Osteoblast (primary cell): ENCODE measurements around the gene C5orf24. TPM values are rescaled to one million over a fixed set of nuclear protein-coding genes. Genes with fewer than 3 reads are reported as not detected.
"Not testable (repeated sequence)": the region's sequence is repeated elsewhere in the genome, so short reads cannot be mapped to it uniquely, and the experiment has no call there.

Experiments
- DNase-seq: peaks from one replicate; pipeline ENCODE4 v3.0.0; 2011; ENCODE audit warnings: low spot score, mixed read lengths; ENCODE audit not compliant: insufficient read length; ENCODE audit errors: missing footprints
- H2AFZ ChIP-seq: 2 replicates; pipeline ENCODE4 v1.6.0; 2011; ENCODE audit warnings: mild to moderate bottlenecking, low read length
- H3K27ac ChIP-seq: 2 replicates; pipeline ENCODE4 v1.5.1; 2011; ENCODE audit warnings: mild to moderate bottlenecking, low read depth, low read length, moderate library complexity
- H3K27me3 ChIP-seq: 2 replicates; pipeline ENCODE4 v1.6.0; 2012; ENCODE audit warnings: mild to moderate bottlenecking, control low read depth, inconsistent platforms, low read length, moderate library complexity; ENCODE audit not compliant: insufficient read depth
- H3K36me3 ChIP-seq: 2 replicates; pipeline ENCODE4 v1.5.1; 2011; ENCODE audit warnings: mild to moderate bottlenecking, low read length, control low read depth, moderate library complexity; ENCODE audit not compliant: insufficient read depth
- H3K4me1 ChIP-seq: 2 replicates; pipeline ENCODE4 v1.5.1; 2011; ENCODE audit warnings: mild to moderate bottlenecking, low read length, control low read depth, moderate library complexity; ENCODE audit not compliant: insufficient read depth
- H3K4me2 ChIP-seq: 2 replicates; pipeline ENCODE4 v1.6.0; 2011; ENCODE audit warnings: mild to moderate bottlenecking, low read length; ENCODE audit not compliant: insufficient read depth
- H3K4me3 ChIP-seq: fragments of 200-600 bp; sonication (generic); 3 replicates; pipeline ENCODE4 v1.5.1; 2012; ENCODE audit warnings: mild to moderate bottlenecking, low read length, inconsistent platforms; ENCODE audit not compliant: insufficient read depth
- H3K79me2 ChIP-seq: 2 replicates; pipeline ENCODE4 v1.6.0; 2012; ENCODE audit warnings: mild to moderate bottlenecking, low read length, control low read depth, inconsistent platforms; ENCODE audit not compliant: insufficient read depth
- H3K9me3 ChIP-seq: 2 replicates; pipeline ENCODE4 v1.5.1; 2011; ENCODE audit warnings: low read depth, low read length, control low read depth
- H4K20me1 ChIP-seq: 2 replicates; pipeline ENCODE4 v1.6.0; 2012; ENCODE audit warnings: mild to moderate bottlenecking, low read length, control low read depth; ENCODE audit not compliant: insufficient read depth
- total RNA-seq: library from RNA; depleted of rRNA; stranded (reverse); fragments of >200 nt; gene quantifications from 2 replicates; pipeline ENCODE4 v1.2.3, GENCODE V29; 2012
- TF ChIP-seq, protein P1 (sequence below): IDR thresholded peaks from 2 replicates; pipeline ENCODE4 v1.5.1; 2011; ENCODE audit warnings: mild to moderate bottlenecking, low read depth, low read length, moderate library complexity; ENCODE audit errors: extremely low read depth

The C5orf24 gene
- total RNA-seq, 1 donor = 46.3 TPM

DNA sequence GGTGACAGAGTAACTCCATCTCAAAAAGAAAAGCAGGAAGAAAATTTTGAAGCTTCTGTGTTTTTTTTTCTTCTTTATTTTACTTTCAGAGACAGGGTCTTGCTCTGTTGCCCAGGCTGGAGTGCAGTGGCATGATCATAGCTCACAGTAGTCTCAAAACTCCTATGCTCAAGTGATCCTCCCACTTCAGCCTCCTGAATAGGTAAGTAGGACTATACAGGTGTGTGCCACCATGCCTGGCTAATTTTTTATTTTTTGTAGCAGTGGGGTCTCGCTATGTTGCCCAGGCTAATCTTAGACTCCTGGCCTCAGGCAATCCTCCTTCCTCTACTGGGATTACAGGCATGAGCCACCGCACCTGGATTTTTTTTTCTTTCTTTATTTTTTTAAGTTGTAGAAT lies 10.1 kb upstream of the C5orf24 start:
- H3K27me3 ChIP-seq = no peaks in the 10 kb centered on the region
- peaks cover 19% of the 10 kb centered on the region for H3K36me3 ChIP-seq
- no peaks in the 10 kb centered on the region for H3K9me3 ChIP-seq
- H2AFZ ChIP-seq = no peak overlapping the region
- peaks cover 13% of the 10 kb centered on the region for H3K4me1 ChIP-seq
- no peak for DNase-seq
- H3K27ac ChIP-seq = no peak overlapping the region
- TF ChIP-seq, protein P1, sequence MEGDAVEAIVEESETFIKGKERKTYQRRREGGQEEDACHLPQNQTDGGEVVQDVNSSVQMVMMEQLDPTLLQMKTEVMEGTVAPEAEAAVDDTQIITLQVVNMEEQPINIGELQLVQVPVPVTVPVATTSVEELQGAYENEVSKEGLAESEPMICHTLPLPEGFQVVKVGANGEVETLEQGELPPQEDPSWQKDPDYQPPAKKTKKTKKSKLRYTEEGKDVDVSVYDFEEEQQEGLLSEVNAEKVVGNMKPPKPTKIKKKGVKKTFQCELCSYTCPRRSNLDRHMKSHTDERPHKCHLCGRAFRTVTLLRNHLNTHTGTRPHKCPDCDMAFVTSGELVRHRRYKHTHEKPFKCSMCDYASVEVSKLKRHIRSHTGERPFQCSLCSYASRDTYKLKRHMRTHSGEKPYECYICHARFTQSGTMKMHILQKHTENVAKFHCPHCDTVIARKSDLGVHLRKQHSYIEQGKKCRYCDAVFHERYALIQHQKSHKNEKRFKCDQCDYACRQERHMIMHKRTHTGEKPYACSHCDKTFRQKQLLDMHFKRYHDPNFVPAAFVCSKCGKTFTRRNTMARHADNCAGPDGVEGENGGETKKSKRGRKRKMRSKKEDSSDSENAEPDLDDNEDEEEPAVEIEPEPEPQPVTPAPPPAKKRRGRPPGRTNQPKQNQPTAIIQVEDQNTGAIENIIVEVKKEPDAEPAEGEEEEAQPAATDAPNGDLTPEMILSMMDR = no peak
- no peaks in the 10 kb centered on the region for H4K20me1 ChIP-seq
- H3K4me2 ChIP-seq = no peak overlapping the region
- H3K4me3 ChIP-seq = no peak overlapping the region
- no peaks in the 10 kb centered on the region for H3K79me2 ChIP-seq

DNA sequence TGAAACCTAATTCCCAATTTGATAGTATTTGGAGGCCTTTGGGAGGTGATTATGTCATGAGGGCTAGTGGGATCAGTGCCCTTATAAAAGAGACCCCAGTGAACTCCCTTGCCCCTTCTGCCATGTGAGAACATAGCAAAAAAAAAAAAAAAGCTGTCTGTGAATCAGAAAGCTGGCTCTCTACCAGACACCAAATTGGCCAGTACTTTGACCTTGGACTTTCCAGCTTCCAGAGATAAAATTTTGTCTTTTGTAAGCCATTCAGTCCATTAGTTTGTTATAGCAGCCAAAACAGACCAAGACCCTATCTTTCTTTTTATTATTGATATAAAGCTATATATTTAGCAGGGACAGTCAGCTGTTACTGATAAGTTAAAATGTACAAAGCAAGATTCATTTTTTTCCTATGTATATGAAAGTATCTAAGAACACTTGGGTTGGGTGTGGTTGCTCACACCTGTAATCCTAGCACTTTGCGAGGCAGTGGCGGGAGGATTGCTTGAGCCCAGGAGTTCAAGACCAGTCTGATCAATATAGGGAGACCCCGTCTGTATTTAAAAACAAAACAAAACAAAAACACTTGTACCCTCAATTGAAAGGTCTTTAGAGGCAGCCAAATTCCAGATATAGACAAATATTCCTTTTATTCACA lies 8.1 kb upstream of the C5orf24 start:
- H2AFZ ChIP-seq = no peak overlapping the region
- H4K20me1 ChIP-seq = no peaks in the 10 kb centered on the region
- peaks cover 19% of the 10 kb centered on the region for H3K36me3 ChIP-seq
- H3K79me2 ChIP-seq = no peaks in the 10 kb centered on the region
- no peak overlapping the region for H3K4me2 ChIP-seq
- DNase-seq = peak; percentile 64
- no peaks in the 10 kb centered on the region for H3K27me3 ChIP-seq
- peaks cover 20% of the 10 kb centered on the region for H3K4me1 ChIP-seq
- H3K27ac ChIP-seq = no peak overlapping the region
- TF ChIP-seq, protein P1 = no peak
- no peaks in the 10 kb centered on the region for H3K9me3 ChIP-seq
- no peak overlapping the region for H3K4me3 ChIP-seq

GRCh38 chr5:134838361-134838760 lies 7.4 kb upstream of the C5orf24 start:
- H3K9me3 ChIP-seq, H4K20me1 ChIP-seq, H3K27ac ChIP-seq, H2AFZ ChIP-seq, H3K4me2 ChIP-seq, H3K79me2 ChIP-seq, H3K4me3 ChIP-seq, H3K27me3 ChIP-seq: not testable (repeated sequence)
- peaks cover 27% of the 10 kb centered on the region for H3K4me1 ChIP-seq
- DNase-seq = peak; percentile 22
- peaks cover 19% of the 10 kb centered on the region for H3K36me3 ChIP-seq

- Histone ChIP-seq H3K4me2 (no peak overlapping the region), H3K79me2 (no peaks in the 10 kb centered on the region), H3K36me3 (peaks cover 15% of the 10 kb centered on the region), H2AFZ (no peak overlapping the region), H3K27me3 (no peaks in the 10 kb centered on the region), H3K4me3 (no peak overlapping the region), H4K20me1 (no peaks in the 10 kb centered on the region), H3K27ac (no peak overlapping the region), H3K4me1 (peaks cover 31% of the 10 kb centered on the region), H3K9me3 (no peaks in the 10 kb centered on the region)
- TF ChIP-seq, protein P1 = no peak
- no peak for DNase-seq
These were observed 5.0 kb upstream of the C5orf24 start for GRCh38 chr5:134840811-134841210.
